ENCODE data around the gene LTBP1. TPM values are rescaled to one million over a fixed set of nuclear protein-coding genes. Genes with fewer than 3 reads are reported as not detected.
"Not testable (repeated sequence)": the region's sequence is repeated elsewhere in the genome, so short reads cannot be mapped to it uniquely, and the experiment has no call there.

The LTBP1 gene
- total RNA-seq, 1 donor from 2014 or later, result 246 TPM

- no peak for DNase-seq (ENCODE audit: low spot score)
Observed at GRCh38 chr2:33425586-33426031, 478.9 kb downstream of the LTBP1 start.

- DNase-seq (ENCODE audit: low spot score), result peak; percentile 9
Observed at GRCh38 chr2:33426666-33427231, 480.0 kb downstream of the LTBP1 start.

- DNase-seq (ENCODE audit: low spot score), result no peak
Observed at GRCh38 chr2:33430077-33430476, 483.3 kb downstream of the LTBP1 start.

DNA sequence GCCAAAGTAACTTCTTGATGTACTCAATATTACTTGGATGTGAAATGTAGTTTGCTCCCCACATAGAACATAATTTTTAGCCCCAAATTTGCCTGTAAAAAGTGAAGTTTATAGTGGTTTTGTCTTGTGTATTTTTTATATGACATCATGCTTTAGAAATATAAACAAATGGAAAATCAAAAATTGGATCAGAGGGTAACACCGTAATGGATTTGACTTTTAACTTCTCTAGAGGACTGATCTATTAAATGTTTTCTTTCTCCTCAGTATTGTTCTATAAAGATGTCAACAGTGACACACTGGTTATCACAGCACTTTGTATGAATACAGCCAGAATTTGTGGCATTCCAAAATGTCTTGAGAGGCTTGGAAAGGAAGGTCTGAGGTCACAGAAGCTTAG, 484.1 kb downstream of the LTBP1 start:
- no peak for DNase-seq (ENCODE audit: low spot score)

DNA sequence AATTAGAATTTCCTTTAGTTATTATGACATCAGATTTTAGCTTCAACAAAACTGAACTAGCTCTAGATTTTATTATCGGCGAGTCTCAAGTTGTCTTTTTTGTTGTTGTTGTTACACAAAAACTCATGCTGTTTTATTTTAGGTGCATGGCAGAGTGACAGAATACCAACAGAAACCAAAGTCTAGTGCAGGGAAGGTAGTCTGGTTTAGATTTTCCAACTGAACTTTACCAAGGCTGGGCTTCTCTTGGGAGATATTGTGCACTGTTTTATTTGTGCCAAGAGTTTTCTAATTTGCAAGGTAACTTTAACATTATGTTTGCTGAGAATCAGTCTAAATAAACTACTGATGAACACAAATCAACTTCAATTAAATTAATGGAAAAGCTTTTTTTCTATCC, 486.1 kb downstream of the LTBP1 start:
- DNase-seq (ENCODE audit: low spot score), result no peak

GRCh38 chr2:33433279-33434235, 486.8 kb downstream of the LTBP1 start:
- no peak for DNase-seq (ENCODE audit: low spot score)

DNA sequence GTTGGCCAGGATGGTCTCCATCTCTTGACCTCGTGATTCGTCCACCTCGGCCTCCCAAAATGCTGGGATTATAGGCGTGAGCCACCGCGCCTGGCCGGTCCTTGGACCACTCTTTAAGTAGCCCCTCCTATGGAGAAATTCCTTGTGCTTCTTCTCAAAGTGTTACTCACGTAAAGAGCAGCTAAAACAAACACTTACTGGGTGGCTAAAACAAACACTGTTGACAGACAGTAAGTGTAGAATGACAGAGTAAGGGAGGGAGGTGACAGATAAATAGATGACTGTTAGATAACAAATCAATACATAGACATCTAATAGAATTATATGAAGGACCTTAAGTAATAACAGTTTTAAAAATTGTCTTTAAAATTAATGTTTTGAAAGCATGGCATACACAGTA, 488.8 kb downstream of the LTBP1 start:
- DNase-seq (ENCODE audit: low spot score), result no peak

- DNase-seq (ENCODE audit: low spot score), result peak; percentile 13
Observed at GRCh38 chr2:33436083-33436482, 489.3 kb downstream of the LTBP1 start.

- DNase-seq (ENCODE audit: low spot score), result no peak
Observed at GRCh38 chr2:33437297-33437696, 490.5 kb downstream of the LTBP1 start.

DNA sequence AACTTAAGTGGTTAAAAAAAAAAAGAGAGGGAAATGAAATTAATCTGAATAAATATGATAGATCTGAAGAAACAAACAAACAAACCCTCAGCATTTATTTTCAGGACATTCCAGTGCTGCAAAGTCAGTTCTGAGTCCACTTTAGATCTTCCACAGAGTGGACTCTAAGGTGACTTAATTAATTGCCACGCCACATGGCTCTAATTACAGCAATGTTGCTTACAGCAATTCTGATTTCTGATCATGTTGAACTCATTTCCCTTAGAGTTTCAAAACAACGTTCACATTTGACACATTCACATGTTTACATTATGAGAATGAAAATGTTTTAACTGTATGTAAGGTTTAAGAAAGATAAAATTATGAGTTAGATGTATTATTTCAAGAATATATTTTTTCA, 491.1 kb downstream of the LTBP1 start:
- DNase-seq (ENCODE audit: low spot score), result no peak

- DNase-seq (ENCODE audit: low spot score), result peak; percentile 50
Observed at GRCh38 chr2:33441235-33441810, 494.6 kb downstream of the LTBP1 start.

- DNase-seq (ENCODE audit: low spot score), result not testable (repeated sequence)
Observed at GRCh38 chr2:33442052-33442451, 495.3 kb downstream of the LTBP1 start.

GRCh38 chr2:33442528-33443079, 495.9 kb downstream of the LTBP1 start:
- no peak for DNase-seq (ENCODE audit: low spot score)

DNA sequence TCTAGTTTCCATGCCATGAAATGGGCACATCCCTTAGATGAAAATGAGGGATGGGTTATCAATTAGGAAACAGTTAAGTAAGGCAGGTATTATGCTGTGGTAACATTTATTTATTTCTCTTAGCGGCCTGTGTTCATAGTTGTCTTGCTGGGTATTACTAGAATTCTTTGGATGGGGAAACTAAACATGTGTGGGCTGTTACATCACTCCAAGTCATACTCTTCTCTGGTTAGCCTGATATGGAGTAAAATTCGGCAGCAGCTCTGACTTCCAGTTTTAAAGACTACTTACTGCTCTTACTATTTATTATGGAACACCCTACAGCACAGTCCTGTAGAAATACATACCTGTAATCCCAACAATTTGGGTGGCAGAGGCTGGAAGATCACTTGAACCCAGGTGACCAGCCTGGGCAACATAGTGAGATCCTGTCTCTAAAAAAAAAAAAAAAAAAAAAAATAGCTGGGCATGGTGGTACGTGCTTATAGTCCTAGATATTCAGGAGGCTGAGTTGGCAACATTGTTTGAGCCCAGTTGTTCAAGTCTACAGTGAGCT, 496.6 kb downstream of the LTBP1 start:
- DNase-seq (ENCODE audit: low spot score), result no peak

GRCh38 chr2:33444967-33445366, 498.2 kb downstream of the LTBP1 start:
- DNase-seq (ENCODE audit: low spot score), result no peak

GRCh38 chr2:33448220-33448899, 501.6 kb downstream of the LTBP1 start:
- no peak for DNase-seq (ENCODE audit: low spot score)

All from umbilical cord (tissue), 2 donors.